ENCODE measurements around the gene LPGAT1.
A peak's percentile ranks its signal among the peaks of the same experiment; 100 is the strongest.
"Not testable (repeated sequence)": the region's sequence is repeated elsewhere in the genome, so short reads cannot be mapped to it uniquely, and the experiment has no call there.

LPGAT1 gene

DNA sequence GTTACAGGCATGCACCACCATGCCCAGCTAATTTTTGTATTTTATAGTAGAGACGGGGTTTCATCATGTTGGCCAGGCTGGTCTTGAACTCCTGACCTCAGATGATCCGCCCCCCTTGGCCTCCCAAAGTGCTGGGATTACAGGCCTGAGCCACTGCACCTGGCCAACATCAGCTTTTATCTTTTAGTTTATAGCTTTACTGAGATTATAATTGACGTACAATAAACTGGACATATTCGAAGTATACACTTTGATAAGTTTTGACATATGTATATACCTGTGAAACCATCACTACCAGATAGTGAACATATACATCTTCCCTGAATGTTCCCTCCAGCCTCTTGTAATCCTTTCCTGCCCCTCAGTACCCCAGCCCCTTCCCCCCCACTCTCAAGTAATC lies 114.0 kb downstream of the LPGAT1 start:
- intact Hi-C loops (cut with DNase I); DNase-seq: not testable (repeated sequence)

DNA sequence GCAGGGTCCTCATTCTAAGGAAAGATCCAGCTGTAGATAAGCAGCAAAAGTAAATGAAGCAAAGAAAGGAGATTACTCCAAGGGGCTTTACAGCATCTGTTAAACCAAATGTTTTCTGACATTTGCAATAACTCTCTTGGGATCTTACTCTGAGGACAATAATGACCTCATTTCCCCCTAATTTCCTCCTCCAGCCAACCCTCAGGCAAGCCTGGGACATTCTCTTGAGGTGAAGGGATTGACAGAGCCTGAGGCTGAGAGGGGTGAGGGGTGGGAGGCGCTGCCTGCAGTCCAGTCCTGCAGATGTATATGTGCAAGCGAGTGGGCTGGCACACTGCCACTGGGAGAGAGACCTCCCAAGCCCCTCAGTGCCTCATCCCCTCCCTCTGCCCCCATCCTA lies 114.6 kb downstream of the LPGAT1 start:
- intact Hi-C loops (cut with DNase I): no loop called here
- no peak for DNase-seq

- intact Hi-C loops (cut with DNase I): no loop called here
- no peak for DNase-seq
Observed at GRCh38 chr1:211714154-211714553, 116.4 kb downstream of the LPGAT1 start.

- DNase-seq: no peak
- intact Hi-C loops (cut with DNase I): no loop called here
Observed at GRCh38 chr1:211713231-211713630, 117.3 kb downstream of the LPGAT1 start.

- intact Hi-C loops (cut with DNase I): no loop called here
- no peak for DNase-seq
Observed at GRCh38 chr1:211711315-211711705, 119.3 kb downstream of the LPGAT1 start.

DNA sequence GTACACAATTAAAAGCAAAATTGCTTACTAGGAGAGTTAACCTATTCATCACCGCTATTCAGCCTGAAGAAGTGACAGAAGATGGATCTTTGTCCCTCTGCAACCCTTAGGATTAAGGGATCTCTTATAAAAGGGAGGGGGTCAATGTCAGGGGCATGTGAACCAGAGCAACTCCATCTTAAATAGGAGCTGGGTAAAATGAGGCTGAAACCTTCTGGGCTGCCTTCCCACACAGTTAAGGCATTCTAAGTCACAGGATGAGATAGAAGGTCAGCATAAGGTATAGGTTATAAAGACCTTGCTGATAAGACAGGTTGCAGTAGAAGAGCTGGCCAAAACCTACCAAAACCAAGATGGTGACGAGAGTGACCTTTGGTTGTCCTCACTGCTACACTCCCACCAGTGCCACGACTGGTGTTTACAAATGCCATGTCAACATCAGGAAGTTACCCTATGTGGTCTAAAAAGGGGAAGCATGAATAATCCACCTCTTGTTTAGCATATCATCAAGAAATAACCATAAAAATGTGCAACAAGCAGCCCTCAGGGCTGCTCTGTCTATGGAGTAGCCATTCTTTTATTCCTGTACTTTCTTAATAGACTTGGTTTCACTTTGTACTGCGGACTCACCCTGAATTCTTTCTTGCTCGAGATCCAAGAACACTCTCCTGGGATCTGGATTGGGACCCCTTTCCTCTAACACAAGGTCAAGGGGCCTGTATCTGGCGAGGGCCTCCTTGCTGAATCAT lies 119.8 kb downstream of the LPGAT1 start:
- intact Hi-C loops (cut with DNase I): no loop called here
- no peak for DNase-seq

- intact Hi-C loops (cut with DNase I): no loop called here
- DNase-seq: no peak
Observed at GRCh38 chr1:211708926-211709325, 121.6 kb downstream of the LPGAT1 start.

- DNase-seq: no peak
- intact Hi-C loops (cut with DNase I): no loop called here
Observed at GRCh38 chr1:211708006-211708405, 122.6 kb downstream of the LPGAT1 start.

GRCh38 chr1:211705467-211706091 lies 125.0 kb downstream of the LPGAT1 start:
- intact Hi-C loops (cut with DNase I): no loop called here
- no peak for DNase-seq

GRCh38 chr1:211704543-211704942 lies 126.0 kb downstream of the LPGAT1 start:
- DNase-seq: no peak
- intact Hi-C loops (cut with DNase I): no loop called here

- intact Hi-C loops (cut with DNase I): no loop called here
Observed at GRCh38 chr1:211703812-211704537, 126.6 kb downstream of the LPGAT1 start.

GRCh38 chr1:211701733-211702132 lies 128.8 kb downstream of the LPGAT1 start:
- intact Hi-C loops (cut with DNase I): no loop called here
- no peak for DNase-seq

More at GRCh38 chr1:211703812-211704537, 126.6 kb downstream of the LPGAT1 start:
- peak in 22 of 42 donors; percentile 27 to 74 (median 43) for DNase-seq

GRCh38 chr1:211699059-211699458 lies 131.5 kb downstream of the LPGAT1 start:
- DNase-seq: peak in 6 of 42 donors; percentile 8 to 54 (median 34)

DNA sequence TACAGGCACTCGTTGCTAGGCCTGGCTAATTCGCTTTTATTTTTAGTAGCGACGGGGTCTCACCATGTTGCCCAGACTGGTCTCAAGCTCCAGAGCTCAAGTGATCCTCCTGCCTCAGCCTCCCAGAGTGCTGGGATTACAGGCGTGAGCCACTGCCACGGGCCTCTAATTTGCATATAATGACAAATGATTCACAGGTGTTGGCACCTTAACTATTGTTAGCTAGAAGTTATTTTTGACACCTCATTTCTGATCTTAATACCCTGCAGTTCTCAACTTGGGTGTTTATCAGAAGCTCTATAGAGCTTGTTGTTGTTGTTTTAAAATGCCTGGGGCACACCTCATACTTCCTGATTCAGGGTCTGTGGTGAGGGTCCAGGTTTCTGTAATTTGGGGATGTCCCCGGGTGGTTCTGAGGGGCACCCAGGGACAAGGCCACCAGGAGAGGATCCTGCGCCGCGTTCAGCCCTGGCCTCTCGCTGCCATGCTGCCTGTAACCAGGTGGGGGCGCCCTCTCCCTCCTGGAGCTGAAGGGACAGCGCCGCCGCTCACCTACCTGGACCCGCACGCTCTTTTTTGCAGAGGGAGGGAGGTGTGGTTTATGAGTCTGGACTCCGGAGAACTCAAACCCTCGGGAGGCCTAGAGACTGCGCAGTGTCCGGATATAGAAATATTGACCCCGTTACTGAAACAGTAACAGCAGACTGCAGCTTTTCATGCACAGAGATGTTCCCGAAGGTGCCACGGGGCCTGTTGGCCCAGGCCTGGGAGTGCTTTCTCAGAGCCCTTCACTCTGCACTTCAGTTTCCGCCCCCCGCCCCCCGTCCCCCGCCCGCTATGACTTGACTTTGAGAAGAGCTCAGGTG lies 132.2 kb downstream of the LPGAT1 start:
- intact Hi-C loops (cut with DNase I): loop anchor here (2.0 kb wide), 1 partner anchor 132 kb away; the partner anchor contains the start of gene LPGAT1
- DNase-seq: peak; percentile 78 to 97 (median 90)

More at GRCh38 chr1:211699059-211699458, 131.5 kb downstream of the LPGAT1 start:
- intact Hi-C loops (cut with DNase I): loop anchor here (2.0 kb wide), 1 partner anchor 132 kb away; the partner anchor contains the start of gene LPGAT1

GRCh38 chr1:211697356-211697755 lies 133.2 kb downstream of the LPGAT1 start:
- DNase-seq: no peak
- intact Hi-C loops (cut with DNase I): no loop called here

- no peak for DNase-seq
- intact Hi-C loops (cut with DNase I): no loop called here
Observed at GRCh38 chr1:211695135-211695816, 135.3 kb downstream of the LPGAT1 start.

- DNase-seq; intact Hi-C loops (cut with DNase I): not testable (repeated sequence)
Observed at GRCh38 chr1:211693911-211694310, 136.7 kb downstream of the LPGAT1 start.
